VCaP (cell line): ENCODE measurements around the gene WDR18.

ENCODE experiments used
- H3K27ac ChIP-seq: fragments of 450-650 bp; 2 replicates; pipeline ENCODE4 v1.5.1; 2017
- TF ChIP-seq, protein P1 (sequence below): fragments of 450-650 bp; conservative IDR thresholded peaks from 2 replicates; pipeline ENCODE4 v1.5.1; 2017; ENCODE audit warnings: mild to moderate bottlenecking, moderate library complexity

The WDR18 gene

GRCh38 chr19:1040476-1041271 is 56.5 kb downstream of the WDR18 start:
- H3K27ac ChIP-seq = peak overlapping the region; percentile 72
- TF ChIP-seq, protein P1, sequence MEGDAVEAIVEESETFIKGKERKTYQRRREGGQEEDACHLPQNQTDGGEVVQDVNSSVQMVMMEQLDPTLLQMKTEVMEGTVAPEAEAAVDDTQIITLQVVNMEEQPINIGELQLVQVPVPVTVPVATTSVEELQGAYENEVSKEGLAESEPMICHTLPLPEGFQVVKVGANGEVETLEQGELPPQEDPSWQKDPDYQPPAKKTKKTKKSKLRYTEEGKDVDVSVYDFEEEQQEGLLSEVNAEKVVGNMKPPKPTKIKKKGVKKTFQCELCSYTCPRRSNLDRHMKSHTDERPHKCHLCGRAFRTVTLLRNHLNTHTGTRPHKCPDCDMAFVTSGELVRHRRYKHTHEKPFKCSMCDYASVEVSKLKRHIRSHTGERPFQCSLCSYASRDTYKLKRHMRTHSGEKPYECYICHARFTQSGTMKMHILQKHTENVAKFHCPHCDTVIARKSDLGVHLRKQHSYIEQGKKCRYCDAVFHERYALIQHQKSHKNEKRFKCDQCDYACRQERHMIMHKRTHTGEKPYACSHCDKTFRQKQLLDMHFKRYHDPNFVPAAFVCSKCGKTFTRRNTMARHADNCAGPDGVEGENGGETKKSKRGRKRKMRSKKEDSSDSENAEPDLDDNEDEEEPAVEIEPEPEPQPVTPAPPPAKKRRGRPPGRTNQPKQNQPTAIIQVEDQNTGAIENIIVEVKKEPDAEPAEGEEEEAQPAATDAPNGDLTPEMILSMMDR = no peak

GRCh38 chr19:1041272-1041834 is 57.2 kb downstream of the WDR18 start:
- H3K27ac ChIP-seq = peak overlapping the region; percentile 72
- TF ChIP-seq, protein P1 = no peak

GRCh38 chr19:1041835-1042685 is 57.9 kb downstream of the WDR18 start:
- H3K27ac ChIP-seq = peak overlapping the region; percentile 72
- TF ChIP-seq, protein P1 = no peak

DNA sequence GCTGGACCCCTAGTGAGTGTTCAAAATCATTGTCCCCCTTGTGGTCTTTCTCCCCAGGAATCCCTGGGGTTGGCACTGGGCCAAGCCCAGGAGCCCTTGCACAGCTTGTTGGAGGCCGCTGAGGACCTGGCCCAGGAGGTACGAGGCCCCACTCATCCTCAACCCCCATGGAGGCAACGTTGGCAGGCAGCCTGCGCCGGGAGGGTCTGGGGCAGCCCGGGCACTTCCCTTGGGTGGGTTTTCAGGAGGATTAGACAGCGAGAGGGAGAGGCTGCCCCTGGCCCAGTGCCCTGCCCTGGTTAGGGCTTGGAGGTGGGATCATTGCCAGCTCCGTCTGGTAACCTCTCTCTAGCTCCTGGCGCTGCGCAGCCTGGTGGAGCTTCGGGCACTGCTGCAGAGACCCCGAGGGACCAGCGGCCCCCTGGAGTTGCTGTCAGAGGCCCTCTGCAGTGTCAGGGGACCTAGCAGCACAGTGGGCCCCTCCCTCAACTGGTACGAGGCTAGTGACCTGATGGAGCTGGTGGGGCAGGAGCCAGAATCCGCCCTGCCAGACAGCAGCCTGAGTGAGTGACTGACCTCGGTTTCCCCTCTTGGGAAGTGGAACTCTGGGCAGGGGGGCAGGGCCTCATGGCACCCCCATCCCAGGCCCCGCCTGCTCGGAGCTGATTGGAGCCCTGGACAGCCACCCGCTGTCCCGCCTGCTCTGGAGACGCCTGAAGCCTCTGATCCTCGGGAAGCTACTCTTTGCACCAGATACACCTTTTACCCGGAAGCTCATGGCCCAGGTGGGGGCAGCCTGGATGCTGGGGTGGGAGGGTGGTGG is 58.8 kb downstream of the WDR18 start:
- peak overlapping the region; percentile 72 for H3K27ac ChIP-seq
- TF ChIP-seq, protein P1 = no peak; the same call in 1 of the 2 replicates
